Cardiac fibroblast (primary cell): ENCODE data around the gene NHLRC1.
"Not testable (repeated sequence)": the region's sequence is repeated elsewhere in the genome, so short reads cannot be mapped to it uniquely, and the experiment has no call there.

Experiments
- DNase-seq, 2 donors: peaks; one replicate each; pipeline versions ENCODE4 v3.0.0 to v3.0.0-alpha.2; 2010; ENCODE audit warnings: low read depth in 2 of 2
- H3K4me3 ChIP-seq, 2 donors: replicated peaks in 1 of 2; 1 replicate in 1 of 2; 2 replicates in 1 of 2; pipeline ENCODE4 v1.5.1; 2011; ENCODE audit warnings: low read depth in 2 of 2, low read length in 2 of 2, mild to moderate bottlenecking in 2 of 2, moderate library complexity in 1 of 2
- CTCF ChIP-seq: IDR thresholded peaks from one replicate; pipeline ENCODE4 v1.5.1; 2011; ENCODE audit warnings: low read depth, mild to moderate bottlenecking, low read length, inconsistent platforms

NHLRC1 gene

GRCh38 chr6:18151801-18152200 lies 29.3 kb upstream of the NHLRC1 start:
- TF ChIP-seq CTCF: no peak
- no peak for DNase-seq
- no peak overlapping the region for H3K4me3 ChIP-seq

GRCh38 chr6:18151391-18151790 lies 28.9 kb upstream of the NHLRC1 start:
- DNase-seq, H3K4me3 ChIP-seq: not testable (repeated sequence)

GRCh38 chr6:18148304-18149025 lies 26.0 kb upstream of the NHLRC1 start:
- peak; percentile 71 to 90 for DNase-seq
- no peak for TF ChIP-seq CTCF
- no peak overlapping the region for H3K4me3 ChIP-seq

- no peak for DNase-seq
- no peak for TF ChIP-seq CTCF
- no peak overlapping the region for H3K4me3 ChIP-seq
Observed at GRCh38 chr6:18147616-18148015, 25.1 kb upstream of the NHLRC1 start.

- no peak overlapping the region for H3K4me3 ChIP-seq
- DNase-seq: peak; percentile 34 to 67
- no peak for TF ChIP-seq CTCF
Observed at GRCh38 chr6:18147160-18147559, 24.7 kb upstream of the NHLRC1 start.

GRCh38 chr6:18142591-18142861 lies 20.0 kb upstream of the NHLRC1 start:
- no peak for TF ChIP-seq CTCF
- DNase-seq: no peak
- no peak overlapping the region for H3K4me3 ChIP-seq

- H3K4me3 ChIP-seq: no peak overlapping the region
- no peak for TF ChIP-seq CTCF
- DNase-seq: no peak
Observed at GRCh38 chr6:18141805-18142590, 19.5 kb upstream of the NHLRC1 start.
